Measurements from ENCODE around the gene MYO5C. TPM values are rescaled to one million over a fixed set of nuclear protein-coding genes. Genes with fewer than 3 reads are reported as not detected.
A peak's percentile ranks its signal among the peaks of the same experiment; 100 is the strongest.

MYO5C gene
- total RNA-seq, 1 donor from 2014 or later, result 19.7 TPM

DNA sequence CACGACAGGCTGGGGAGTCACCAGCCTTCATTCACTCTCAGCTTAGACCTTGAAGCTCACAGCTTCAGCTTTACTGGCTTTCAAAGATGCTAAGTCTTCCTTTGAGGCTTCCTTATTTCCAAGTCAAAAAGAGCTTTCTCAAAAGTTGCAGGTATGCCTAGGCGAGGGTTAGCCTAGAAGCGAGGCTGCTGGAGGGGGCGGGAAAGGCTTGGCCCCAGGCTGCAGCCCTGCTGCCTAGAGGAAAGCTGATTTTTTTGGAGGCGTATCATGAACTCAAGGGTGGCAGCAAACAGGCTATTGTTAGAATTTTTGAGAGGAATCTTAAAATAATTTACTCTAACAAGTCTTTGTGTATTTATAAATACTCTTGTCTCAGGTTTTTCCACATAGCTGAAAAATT is 37.1 kb downstream of the MYO5C start:
- no peak for DNase-seq (ENCODE audit: low read depth)
- H3K4me3 ChIP-seq (ENCODE audit: low read depth, low read length), result no peak overlapping the region
- peaks cover 8% of the 10 kb centered on the region for H3K36me3 ChIP-seq (ENCODE audit: control insufficient read depth, insufficient read depth, low read length)
- TF ChIP-seq, protein P1, sequence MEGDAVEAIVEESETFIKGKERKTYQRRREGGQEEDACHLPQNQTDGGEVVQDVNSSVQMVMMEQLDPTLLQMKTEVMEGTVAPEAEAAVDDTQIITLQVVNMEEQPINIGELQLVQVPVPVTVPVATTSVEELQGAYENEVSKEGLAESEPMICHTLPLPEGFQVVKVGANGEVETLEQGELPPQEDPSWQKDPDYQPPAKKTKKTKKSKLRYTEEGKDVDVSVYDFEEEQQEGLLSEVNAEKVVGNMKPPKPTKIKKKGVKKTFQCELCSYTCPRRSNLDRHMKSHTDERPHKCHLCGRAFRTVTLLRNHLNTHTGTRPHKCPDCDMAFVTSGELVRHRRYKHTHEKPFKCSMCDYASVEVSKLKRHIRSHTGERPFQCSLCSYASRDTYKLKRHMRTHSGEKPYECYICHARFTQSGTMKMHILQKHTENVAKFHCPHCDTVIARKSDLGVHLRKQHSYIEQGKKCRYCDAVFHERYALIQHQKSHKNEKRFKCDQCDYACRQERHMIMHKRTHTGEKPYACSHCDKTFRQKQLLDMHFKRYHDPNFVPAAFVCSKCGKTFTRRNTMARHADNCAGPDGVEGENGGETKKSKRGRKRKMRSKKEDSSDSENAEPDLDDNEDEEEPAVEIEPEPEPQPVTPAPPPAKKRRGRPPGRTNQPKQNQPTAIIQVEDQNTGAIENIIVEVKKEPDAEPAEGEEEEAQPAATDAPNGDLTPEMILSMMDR (IDR thresholded peaks at IDR 0.05; ENCODE audit: insufficient read depth, low read length, severe bottlenecking), result no peak
- FAIRE-seq, result no peak
- H3K27me3 ChIP-seq (ENCODE audit: control insufficient read depth, insufficient read depth, low read length), result no peaks in the 10 kb centered on the region

DNA sequence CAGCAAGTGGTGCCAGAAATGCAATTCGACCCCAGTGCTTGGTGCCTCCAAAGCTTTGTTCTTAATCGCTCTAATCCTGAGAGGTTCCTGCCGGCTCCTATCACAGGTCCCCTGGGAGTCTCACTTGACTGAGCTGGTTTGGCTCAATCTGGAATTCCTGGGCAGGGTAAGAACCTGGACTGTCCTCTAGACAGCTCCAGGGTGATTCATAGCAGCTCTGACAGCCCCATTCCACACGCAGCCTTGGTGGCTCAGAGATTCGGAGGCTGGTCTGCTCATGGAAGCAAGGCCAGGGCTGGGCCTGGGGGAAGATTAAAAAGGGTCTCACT is 37.9 kb downstream of the MYO5C start:
- peak; percentile 30 for DNase-seq (ENCODE audit: low read depth)
- H3K4me3 ChIP-seq (ENCODE audit: low read depth, low read length), result no peak overlapping the region
- no peak for FAIRE-seq
- TF ChIP-seq, protein P1 (IDR thresholded peaks at IDR 0.05; ENCODE audit: insufficient read depth, low read length, severe bottlenecking), result no peak
- peaks cover 7% of the 10 kb centered on the region for H3K36me3 ChIP-seq (ENCODE audit: control insufficient read depth, insufficient read depth, low read length)
- no peaks in the 10 kb centered on the region for H3K27me3 ChIP-seq (ENCODE audit: control insufficient read depth, insufficient read depth, low read length)

DNA sequence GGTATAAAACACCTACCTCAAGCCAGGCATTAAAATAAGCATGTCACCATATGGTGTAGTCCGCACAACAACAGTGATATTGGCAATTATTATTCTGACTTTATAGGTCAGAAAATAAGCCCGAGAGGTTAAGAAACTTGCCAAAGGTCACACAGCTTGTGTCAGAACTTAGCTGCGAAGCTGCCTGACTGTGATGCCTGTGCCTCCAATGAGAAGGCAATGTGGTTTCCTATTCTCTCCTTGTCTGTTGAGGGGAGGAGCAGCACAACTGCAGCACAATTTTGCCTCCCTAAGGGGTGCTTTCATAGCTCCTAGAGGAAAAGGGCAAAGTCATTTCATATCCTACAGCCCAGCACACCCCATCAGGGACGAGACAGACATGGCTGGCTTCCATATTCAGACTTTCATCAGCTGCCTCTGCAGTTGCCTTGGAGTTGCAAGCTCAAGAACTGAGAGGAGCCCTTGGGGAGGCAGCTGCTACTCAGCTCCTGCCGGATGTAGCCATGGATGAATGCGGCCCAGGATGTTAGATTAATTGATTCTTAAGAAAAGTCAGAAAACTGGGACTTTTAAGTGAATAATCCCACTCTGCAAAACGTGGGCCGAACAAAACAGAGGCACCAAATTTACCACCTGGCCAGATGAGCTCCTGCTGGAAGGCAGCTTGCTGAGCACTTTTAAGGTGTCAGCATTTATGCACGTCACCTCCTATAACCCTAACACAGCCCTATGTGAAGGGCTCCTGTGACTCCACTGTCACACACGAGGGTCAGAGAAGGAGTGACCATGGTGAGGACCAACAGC is 38.5 kb downstream of the MYO5C start:
- H3K4me3 ChIP-seq (ENCODE audit: low read depth, low read length), result no peak overlapping the region
- H3K36me3 ChIP-seq (ENCODE audit: control insufficient read depth, insufficient read depth, low read length), result peaks cover 7% of the 10 kb centered on the region
- DNase-seq (ENCODE audit: low read depth) (no peak), FAIRE-seq (no peak)
- TF ChIP-seq, protein P1 (IDR thresholded peaks at IDR 0.05; ENCODE audit: insufficient read depth, low read length, severe bottlenecking), result no peak
- no peaks in the 10 kb centered on the region for H3K27me3 ChIP-seq (ENCODE audit: control insufficient read depth, insufficient read depth, low read length)

DNA sequence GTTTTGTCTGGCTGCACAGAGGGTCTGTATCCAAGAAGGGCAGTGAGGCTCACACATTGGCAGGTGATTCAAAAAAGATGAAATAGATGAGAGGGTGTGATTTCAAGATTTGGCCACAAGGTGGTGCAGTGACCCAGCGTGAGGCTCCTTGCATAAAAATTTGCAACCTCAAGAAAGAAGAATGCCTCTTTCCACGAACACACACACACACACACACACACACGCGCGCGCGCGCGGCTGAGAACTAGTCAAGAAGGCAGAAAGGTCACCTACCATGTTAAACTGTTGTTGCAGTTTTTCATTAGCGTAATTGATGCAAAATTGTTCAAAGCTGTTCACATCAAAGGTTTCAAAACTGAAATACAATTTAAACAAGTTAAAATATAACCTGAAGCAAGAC is 39.2 kb downstream of the MYO5C start:
- DNase-seq (ENCODE audit: low read depth), result peak; percentile 72
- Histone ChIP-seq H3K36me3 (ENCODE audit: control insufficient read depth, insufficient read depth, low read length) (peaks cover 7% of the 10 kb centered on the region), H3K27me3 (ENCODE audit: control insufficient read depth, insufficient read depth, low read length) (no peaks in the 10 kb centered on the region), H3K4me3 (ENCODE audit: low read depth, low read length) (no peak overlapping the region)
- no peak for FAIRE-seq
- TF ChIP-seq, protein P1 (IDR thresholded peaks at IDR 0.05; ENCODE audit: insufficient read depth, low read length, severe bottlenecking), result peak; percentile 82

DNA sequence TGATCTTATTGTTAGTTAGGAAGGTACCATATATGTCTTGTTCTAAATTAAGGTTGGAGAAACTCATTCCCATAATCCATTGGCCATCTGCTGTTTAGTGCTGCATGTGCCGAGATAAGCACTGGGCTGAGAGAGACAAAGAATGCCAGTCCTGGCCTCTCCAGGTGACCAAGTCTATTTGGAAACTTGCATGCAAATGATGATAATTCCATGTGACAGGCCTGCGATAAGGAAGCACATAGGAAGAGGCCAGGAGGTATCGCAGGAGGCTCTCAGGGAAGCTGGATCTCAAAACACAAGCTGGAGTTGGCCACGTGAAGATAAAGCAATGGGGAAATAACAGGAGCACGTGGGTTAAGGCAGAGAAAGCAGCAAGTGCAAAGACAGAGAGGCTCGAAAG is 39.7 kb downstream of the MYO5C start:
- Histone ChIP-seq H3K27me3 (ENCODE audit: control insufficient read depth, insufficient read depth, low read length) (no peaks in the 10 kb centered on the region), H3K4me3 (ENCODE audit: low read depth, low read length) (no peak overlapping the region), H3K36me3 (ENCODE audit: control insufficient read depth, insufficient read depth, low read length) (peaks cover 8% of the 10 kb centered on the region)
- TF ChIP-seq, protein P1 (IDR thresholded peaks at IDR 0.05; ENCODE audit: insufficient read depth, low read length, severe bottlenecking), result no peak
- FAIRE-seq (no peak), DNase-seq (ENCODE audit: low read depth) (no peak)

DNA sequence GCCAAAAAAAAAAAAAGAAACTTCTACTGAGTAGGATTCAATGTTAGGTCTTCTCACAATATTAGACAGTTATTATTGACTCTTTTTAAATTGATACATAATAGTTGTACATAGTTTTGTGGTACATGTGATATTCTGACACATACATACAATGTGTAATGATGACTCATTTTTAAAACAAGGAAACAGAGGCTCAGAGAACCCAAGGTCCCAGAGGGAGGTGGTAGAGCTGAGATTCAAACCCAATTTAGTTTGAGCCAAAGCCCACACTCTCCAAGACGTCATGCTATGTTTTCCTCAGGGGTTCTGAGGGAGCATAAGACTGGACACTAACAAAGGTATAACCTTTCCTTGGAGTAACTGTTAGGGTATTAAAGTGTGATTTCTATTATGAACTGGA is 40.6 kb downstream of the MYO5C start:
- no peak for FAIRE-seq
- peak; percentile 81 for DNase-seq (ENCODE audit: low read depth)
- H3K36me3 ChIP-seq (ENCODE audit: control insufficient read depth, insufficient read depth, low read length), result peaks cover 8% of the 10 kb centered on the region
- no peaks in the 10 kb centered on the region for H3K27me3 ChIP-seq (ENCODE audit: control insufficient read depth, insufficient read depth, low read length)
- TF ChIP-seq, protein P1 (IDR thresholded peaks at IDR 0.05; ENCODE audit: insufficient read depth, low read length, severe bottlenecking), result no peak
- no peak overlapping the region for H3K4me3 ChIP-seq (ENCODE audit: low read depth, low read length)
